Mesenchymal stem cell (in vitro differentiated cells and primary cell): ENCODE measurements around the gene SLC5A1.
"Not testable (repeated sequence)": the region's sequence is repeated elsewhere in the genome, so short reads cannot be mapped to it uniquely, and the experiment has no call there.

Experiments
- DNase-seq: peaks from one replicate; pipeline ENCODE4 v3.0.0-alpha.2; 2013
- H2AFZ ChIP-seq: one replicate; pipeline ENCODE4 v1.6.1; 2013; ENCODE audit warnings: low read depth, mild to moderate bottlenecking, control low read depth, inconsistent platforms, low read length, moderate library complexity
- H2AK5ac ChIP-seq: 2 replicates; pipeline ENCODE4 v1.6.1; 2013; ENCODE audit warnings: low read length, moderate library complexity, mild to moderate bottlenecking, inconsistent platforms; ENCODE audit not compliant: severe bottlenecking
- H2BK120ac ChIP-seq: one replicate; pipeline ENCODE4 v1.6.1; 2013; ENCODE audit warnings: low read depth, mild to moderate bottlenecking, inconsistent platforms, low read length, moderate library complexity
- H2BK12ac ChIP-seq, 2 experiments: one replicate each; pipeline ENCODE4 v1.6.1; 2013; ENCODE audit warnings: inconsistent platforms in 2 of 2, low read length in 2 of 2, mild to moderate bottlenecking in 2 of 2, moderate library complexity in 2 of 2, control low read depth in 1 of 2
- H2BK15ac ChIP-seq: one replicate; pipeline ENCODE4 v1.6.1; 2013; ENCODE audit warnings: mild to moderate bottlenecking, low read depth, inconsistent platforms; ENCODE audit not compliant: poor library complexity, severe bottlenecking
- H2BK5ac ChIP-seq: 2 replicates; pipeline ENCODE4 v1.6.1; 2013; ENCODE audit warnings: low read depth, mild to moderate bottlenecking, low read length, control low read depth, inconsistent platforms; ENCODE audit not compliant: poor library complexity, severe bottlenecking
- H3K14ac ChIP-seq, 2 experiments: one replicate each; pipeline ENCODE4 v1.6.1; 2013; ENCODE audit warnings: inconsistent platforms in 2 of 2, low read length in 2 of 2, control low read depth in 1 of 2, mild to moderate bottlenecking in 1 of 2, moderate library complexity in 1 of 2
- H3K18ac ChIP-seq, 2 experiments: one replicate each; pipeline ENCODE4 v1.6.1; 2013; ENCODE audit warnings: inconsistent platforms in 2 of 2, low read length in 2 of 2, control low read depth in 1 of 2, low read depth in 1 of 2, mild to moderate bottlenecking in 1 of 2
- H3K23ac ChIP-seq, 2 experiments: one replicate each; pipeline ENCODE4 v1.6.1; 2013; ENCODE audit warnings: inconsistent platforms in 2 of 2, low read length in 2 of 2, mild to moderate bottlenecking in 2 of 2, moderate library complexity in 2 of 2, control low read depth in 1 of 2
- H3K27ac ChIP-seq: 2 replicates; pipeline ENCODE4 v1.5.1; 2013; ENCODE audit warnings: mild to moderate bottlenecking, moderate library complexity, low read length, control low read depth, inconsistent platforms; ENCODE audit not compliant: poor library complexity, severe bottlenecking
- H3K27me3 ChIP-seq, 2 experiments: 2 replicates each; pipeline versions ENCODE4 v1.6.1 to v1.7.0; 2013; ENCODE audit warnings: low read length in 2 of 2, mild to moderate bottlenecking in 2 of 2, moderate library complexity in 2 of 2, control low read depth in 1 of 2, inconsistent platforms in 1 of 2; ENCODE audit not compliant: control insufficient read depth in 1 of 2, insufficient read depth in 1 of 2
- H3K36me3 ChIP-seq, 2 experiments: 2 replicates each; pipeline versions ENCODE4 v1.6.1 to v1.7.0; 2013; ENCODE audit warnings: low read length in 2 of 2, control low read depth in 1 of 2, inconsistent platforms in 1 of 2, low read depth in 1 of 2, mild to moderate bottlenecking in 1 of 2; ENCODE audit not compliant: insufficient read depth in 2 of 2, control insufficient read depth in 1 of 2
- H3K4ac ChIP-seq, 2 experiments: one replicate each; pipeline ENCODE4 v1.6.1; 2013; ENCODE audit warnings: inconsistent platforms in 2 of 2, low read length in 2 of 2, mild to moderate bottlenecking in 2 of 2, moderate library complexity in 2 of 2, control low read depth in 1 of 2, low read depth in 1 of 2
- H3K4me1 ChIP-seq: 2 replicates; pipeline ENCODE4 v1.6.1; 2013; ENCODE audit warnings: low read depth, low read length, control low read depth; ENCODE audit not compliant: control insufficient read depth, insufficient read depth
- H3K4me2 ChIP-seq: 2 replicates; pipeline ENCODE4 v1.6.1; 2013; ENCODE audit warnings: low read length, mild to moderate bottlenecking, inconsistent platforms; ENCODE audit not compliant: poor library complexity, severe bottlenecking
- H3K4me3 ChIP-seq, 2 experiments: 2 replicates each; pipeline versions ENCODE4 v1.5.1 to v1.7.0; 2013; ENCODE audit warnings: low read length in 2 of 2, mild to moderate bottlenecking in 2 of 2, control low read depth in 1 of 2, low read depth in 1 of 2; ENCODE audit not compliant: insufficient read depth in 1 of 2
- H3K79me1 ChIP-seq: replicated peaks from 2 replicates; pipeline ENCODE4 v1.6.1; 2013; ENCODE audit warnings: mild to moderate bottlenecking, control low read depth, low read length, inconsistent platforms; ENCODE audit not compliant: poor library complexity, severe bottlenecking
- H3K9ac ChIP-seq: 2 replicates; pipeline ENCODE4 v1.7.0; 2013; ENCODE audit warnings: mild to moderate bottlenecking, low read length, moderate library complexity
- H3K9me3 ChIP-seq: 2 replicates; pipeline ENCODE4 v1.7.0; 2013; ENCODE audit warnings: mild to moderate bottlenecking, low read length; ENCODE audit not compliant: control insufficient read depth
- H4K8ac ChIP-seq: one replicate; pipeline ENCODE4 v1.6.1; 2013; ENCODE audit warnings: inconsistent platforms, mild to moderate bottlenecking, low read length, moderate library complexity
- H4K91ac ChIP-seq: one replicate; pipeline ENCODE4 v1.6.1; 2013; ENCODE audit warnings: mild to moderate bottlenecking, low read length, inconsistent platforms
- WGBS: methylation state at CpG from one replicate; pipeline ENCODE4 v1.1.7; 2013; ENCODE audit warnings: mixed read lengths; 5-methylcytosine and 5-hydroxymethylcytosine counted together

Gene SLC5A1

DNA sequence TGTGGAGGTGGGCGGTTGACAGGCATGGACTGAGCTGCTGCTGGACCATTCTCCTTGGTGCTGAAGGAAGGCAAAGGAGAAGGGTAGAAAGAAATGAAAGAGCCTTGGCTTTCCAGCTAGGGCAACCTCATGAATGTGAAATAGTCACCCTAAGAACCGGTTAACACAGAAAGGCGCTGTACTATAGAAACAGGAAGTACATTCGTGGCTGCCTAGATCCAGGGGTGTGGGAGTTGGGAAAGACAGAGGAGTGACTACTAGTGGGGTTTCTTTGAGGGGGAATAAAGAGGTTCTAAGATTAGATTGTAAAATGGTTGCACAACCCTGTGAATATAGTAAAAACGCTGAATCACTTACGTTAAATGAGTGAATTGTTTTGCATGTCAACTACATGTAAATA is 108.6 kb downstream of the SLC5A1 start:
- H3K9ac ChIP-seq, H3K79me1 ChIP-seq, H3K4me3 ChIP-seq, H3K9me3 ChIP-seq, H3K23ac ChIP-seq, H2BK120ac ChIP-seq, H2BK12ac ChIP-seq, DNase-seq, H3K36me3 ChIP-seq, H2AK5ac ChIP-seq, H3K4ac ChIP-seq, H3K4me1 ChIP-seq, H4K8ac ChIP-seq, H3K27me3 ChIP-seq, H3K14ac ChIP-seq, H3K27ac ChIP-seq, H4K91ac ChIP-seq, H3K4me2 ChIP-seq, H2AFZ ChIP-seq, H2BK5ac ChIP-seq, H2BK15ac ChIP-seq, H3K18ac ChIP-seq: not testable (repeated sequence)
- 86% methylated on average over 6 of the region's 6 CpGs for WGBS

DNA sequence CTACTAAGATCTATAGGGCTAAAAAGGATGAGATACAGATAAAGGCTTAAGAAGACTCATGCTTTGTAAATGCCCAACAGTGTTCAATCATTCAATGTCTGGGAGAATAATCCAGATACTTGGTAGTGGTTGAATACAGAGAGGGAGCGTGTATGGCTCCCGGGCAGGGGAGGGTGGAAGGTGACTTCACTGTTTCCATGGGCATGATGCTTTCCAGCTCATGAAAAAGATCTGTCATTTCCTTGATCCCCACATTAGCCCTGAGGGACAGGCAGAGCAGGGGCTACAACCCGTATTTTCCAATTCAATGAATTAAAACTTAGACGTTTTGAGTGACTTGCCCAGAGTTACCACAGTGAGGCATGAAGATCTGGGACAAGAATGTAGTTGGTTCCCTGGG is 111.7 kb downstream of the SLC5A1 start:
- H4K91ac ChIP-seq, H3K4me3 ChIP-seq, H3K4ac ChIP-seq, H3K27me3 ChIP-seq, H3K14ac ChIP-seq, H2AK5ac ChIP-seq, H3K9me3 ChIP-seq, H3K4me2 ChIP-seq, H2BK120ac ChIP-seq, H3K23ac ChIP-seq, DNase-seq, H3K9ac ChIP-seq, H2BK12ac ChIP-seq, H3K27ac ChIP-seq, H4K8ac ChIP-seq, H2AFZ ChIP-seq, H3K4me1 ChIP-seq, H3K36me3 ChIP-seq, H3K18ac ChIP-seq, H3K79me1 ChIP-seq, H2BK5ac ChIP-seq, H2BK15ac ChIP-seq: not testable (repeated sequence)
- 80% methylated on average over 4 of the region's 4 CpGs for WGBS

DNA sequence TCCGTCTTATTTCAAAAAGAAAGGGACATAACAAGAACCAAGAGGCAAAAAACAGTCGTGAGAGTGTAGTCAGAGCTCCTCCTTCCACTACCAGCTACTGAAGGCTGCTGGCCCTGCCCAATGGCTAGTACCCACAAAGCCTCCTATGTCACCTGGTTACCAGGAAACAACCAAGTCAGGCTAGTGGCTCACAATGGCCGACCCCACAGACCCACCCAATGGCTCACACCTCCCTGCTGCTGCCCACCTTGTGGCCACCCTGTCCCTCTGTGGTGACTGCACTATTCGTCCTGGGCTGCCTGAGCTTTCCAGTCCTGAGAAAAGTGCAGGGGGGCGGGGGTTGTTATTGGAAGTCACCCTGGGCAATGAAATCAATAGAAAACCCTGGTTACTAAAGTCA is 114.6 kb downstream of the SLC5A1 start:
- 100% methylated on average over 1 of the region's 5 CpGs for WGBS
- not testable (repeated sequence) for H2BK12ac ChIP-seq, H3K79me1 ChIP-seq, H2AK5ac ChIP-seq, H3K18ac ChIP-seq, DNase-seq, H3K9ac ChIP-seq, H3K4me3 ChIP-seq, H3K9me3 ChIP-seq, H2BK5ac ChIP-seq, H2BK15ac ChIP-seq, H3K27ac ChIP-seq, H4K8ac ChIP-seq, H3K4me1 ChIP-seq, H3K14ac ChIP-seq, H3K23ac ChIP-seq, H2BK120ac ChIP-seq, H2AFZ ChIP-seq, H3K36me3 ChIP-seq, H4K91ac ChIP-seq, H3K4me2 ChIP-seq, H3K4ac ChIP-seq
- peaks cover 0 to 13% of the 10 kb centered on the region in 2 experiments for H3K27me3 ChIP-seq

DNA sequence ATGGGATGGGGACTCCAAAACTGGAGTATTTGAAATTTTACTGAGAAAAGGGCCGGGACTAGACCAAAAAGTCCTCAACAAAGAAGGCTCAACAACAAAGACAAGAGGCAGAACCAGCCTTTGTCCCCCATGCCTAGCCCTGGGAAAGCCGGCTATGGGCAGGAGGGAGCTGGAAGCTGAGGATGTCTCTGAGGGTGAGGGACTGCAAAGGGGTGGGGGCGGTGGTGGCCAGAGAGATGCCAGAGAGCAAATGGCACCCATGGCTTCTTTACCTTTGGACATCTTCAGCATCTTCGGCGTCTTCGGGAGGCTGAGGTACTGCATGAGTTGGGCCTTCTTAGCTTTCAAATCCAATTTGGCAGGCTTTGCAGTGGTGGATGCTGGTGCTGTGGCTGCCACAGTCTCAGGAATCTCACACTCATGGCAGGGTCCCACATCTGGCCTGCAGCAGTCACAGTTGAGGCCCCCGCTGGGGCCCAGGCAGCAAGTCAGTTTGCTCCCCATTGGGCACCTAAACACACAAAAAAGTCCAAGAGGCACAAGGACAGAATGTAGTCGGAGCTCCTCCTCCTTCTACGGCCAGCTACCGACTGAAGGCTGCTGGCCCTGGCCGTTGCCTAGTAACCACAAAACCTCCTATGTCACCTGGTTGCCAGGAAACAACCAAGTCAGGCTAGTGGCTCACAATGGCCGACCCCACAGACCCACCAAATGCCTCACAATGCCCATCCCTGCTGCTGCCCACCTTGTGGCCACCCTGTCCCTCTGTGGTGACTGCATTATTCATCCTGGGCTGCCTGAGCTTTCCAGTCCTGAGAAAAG is 115.9 kb downstream of the SLC5A1 start, which contains the start of gene C22orf42:
Gene C22orf42, minus strand, starts transcription at position 592 of the 822 bp plus-strand sequence. Its CDS starts 88 bp downstream, at position 504.
- H2BK120ac ChIP-seq: no peak within 1 kb of the TSS
- no peak within 1 kb of the TSS for H2AFZ ChIP-seq
- H3K18ac ChIP-seq: no peak within 1 kb of the TSS
- H3K4me3 ChIP-seq: no peak within 1 kb of the TSS
- peaks cover 0 to 19% of the 10 kb centered on the region in 2 experiments for H3K27me3 ChIP-seq
- H3K27ac ChIP-seq: no peak within 1 kb of the TSS
- no peak within 1 kb of the TSS for H3K4me2 ChIP-seq
- H3K9me3 ChIP-seq: no peaks in the 10 kb centered on the region
- H3K23ac ChIP-seq: no peak within 1 kb of the TSS
- H3K4me1 ChIP-seq: no peaks in the 10 kb centered on the region
- no peak within 1 kb of the TSS for H2AK5ac ChIP-seq
- H4K8ac ChIP-seq: no peak within 1 kb of the TSS
- no peak within 1 kb of the TSS for H2BK12ac ChIP-seq
- 85% methylated on average over 11 of the region's 12 CpGs for WGBS
- no peak within 1 kb of the TSS for H3K9ac ChIP-seq
- H2BK15ac ChIP-seq: no peak within 1 kb of the TSS
- H3K14ac ChIP-seq: no peak within 1 kb of the TSS
- H4K91ac ChIP-seq: no peak within 1 kb of the TSS
- DNase-seq: no peak
- no peak within 1 kb of the TSS for H2BK5ac ChIP-seq
- no peaks in the 10 kb centered on the region for H3K79me1 ChIP-seq
- no peaks in the 10 kb centered on the region for H3K36me3 ChIP-seq
- no peak within 1 kb of the TSS for H3K4ac ChIP-seq
